DOHH2 (cell line): Measurements from ENCODE around the gene HOMER3.
A peak's percentile ranks its signal among the peaks of the same experiment; 100 is the strongest.

Experiments
- H3F3A ChIP-seq: fragments of 200-600 bp; sonication (generic), shearing (Covaris generic); 2 replicates; pipeline ENCODE4 v1.6.0; 2016; ENCODE audit warnings: antibody characterized with exemption, mild to moderate bottlenecking; ENCODE audit not compliant: control insufficient read depth, insufficient read depth
- H3K27ac ChIP-seq: fragments of 200-600 bp; sonication (generic); 2 replicates; pipeline ENCODE4 v1.5.1; 2014; ENCODE audit warnings: low read depth, mild to moderate bottlenecking, low read length, moderate library complexity
- H3K27me3 ChIP-seq: fragments of 200-600 bp; sonication (generic); 2 replicates; pipeline ENCODE4 v1.6.1; 2014; ENCODE audit warnings: mild to moderate bottlenecking, low read length, mixed read lengths; ENCODE audit not compliant: control insufficient read depth
- H3K36me3 ChIP-seq: fragments of 200-600 bp; sonication (generic); 2 replicates; pipeline ENCODE4 v1.6.1; 2014; ENCODE audit warnings: mild to moderate bottlenecking, low read length, moderate library complexity, mixed read lengths; ENCODE audit not compliant: control insufficient read depth
- H3K4me1 ChIP-seq: fragments of 200-600 bp; sonication (generic); 2 replicates; pipeline ENCODE4 v1.6.1; 2014; ENCODE audit warnings: mild to moderate bottlenecking, low read length, mixed read lengths; ENCODE audit not compliant: control insufficient read depth
- H3K4me2 ChIP-seq: fragments of 200-600 bp; sonication (generic); 2 replicates; pipeline ENCODE4 v1.6.0; 2014; ENCODE audit warnings: mild to moderate bottlenecking, low read length, moderate library complexity
- H3K4me3 ChIP-seq: fragments of 200-600 bp; sonication (generic); 2 replicates; pipeline ENCODE4 v1.5.1; 2014; ENCODE audit warnings: mild to moderate bottlenecking, low read length, mixed read lengths
- H3K79me2 ChIP-seq: fragments of 200-600 bp; sonication (generic); 2 replicates; pipeline ENCODE4 v1.6.1; 2014; ENCODE audit warnings: mild to moderate bottlenecking, low read length, mixed read lengths; ENCODE audit not compliant: control insufficient read depth
- H3K9me2 ChIP-seq: fragments of 200-600 bp; sonication (generic); replicated peaks from 2 replicates; pipeline ENCODE4 v1.6.1; 2014; ENCODE audit warnings: mild to moderate bottlenecking, low read length, mixed read lengths; ENCODE audit not compliant: control insufficient read depth
- H3K9me3 ChIP-seq: fragments of 200-600 bp; sonication (generic); 2 replicates; pipeline ENCODE4 v1.6.1; 2014; ENCODE audit warnings: antibody characterized with exemption, low read length, mixed read lengths; ENCODE audit not compliant: control insufficient read depth, insufficient read depth
- H4K20me1 ChIP-seq: fragments of 200-600 bp; sonication (generic); 2 replicates; pipeline ENCODE4 v1.6.0; 2014; ENCODE audit warnings: low read depth, mild to moderate bottlenecking, antibody characterized with exemption, low read length, moderate library complexity; ENCODE audit not compliant: control insufficient read depth, insufficient read depth
- EZH2phosphoT487 ChIP-seq: fragments of 200-600 bp; sonication (generic); IDR thresholded peaks from 2 replicates; pipeline ENCODE4 v1.6.1; 2017; ENCODE audit warnings: borderline replicate concordance, mild to moderate bottlenecking, antibody characterized with exemption, low read length, moderate library complexity, mixed read lengths
- TF ChIP-seq, protein P1 (sequence below): fragments of 200-600 bp; sonication (generic); IDR thresholded peaks from one replicate; pipeline ENCODE4 v1.5.1; 2014; ENCODE audit warnings: antibody characterized with exemption, mild to moderate bottlenecking, low read depth, low read length; ENCODE audit not compliant: poor library complexity, severe bottlenecking

Gene HOMER3

DNA sequence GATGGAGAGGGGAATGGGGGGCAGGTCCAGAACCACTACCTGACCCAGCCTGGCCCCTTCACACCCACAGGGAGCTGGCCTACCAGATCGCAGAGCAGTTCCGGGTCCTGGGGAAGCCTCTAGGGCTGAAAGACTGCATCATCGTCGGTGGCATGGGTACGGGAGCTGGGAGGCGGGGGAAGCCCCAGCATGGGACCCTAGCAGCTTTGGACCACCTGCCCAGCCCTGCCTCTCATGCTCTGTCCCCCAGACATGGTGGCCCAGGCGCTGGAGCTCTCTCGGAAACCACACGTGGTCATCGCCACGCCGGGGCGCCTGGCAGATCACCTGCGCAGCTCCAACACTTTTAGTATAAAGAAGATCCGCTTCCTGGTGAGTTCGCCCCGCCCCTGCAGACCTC is 19.4 kb downstream of the HOMER3 start:
- H3K36me3 ChIP-seq = peaks cover 60% of the 10 kb centered on the region
- H3K27me3 ChIP-seq = no peaks in the 10 kb centered on the region
- no peaks in the 10 kb centered on the region for H3K9me3 ChIP-seq
- no peaks in the 10 kb centered on the region for H3F3A ChIP-seq
- H3K27ac ChIP-seq = no peak overlapping the region
- H3K4me3 ChIP-seq = no peak overlapping the region
- H3K79me2 ChIP-seq = peaks cover 49% of the 10 kb centered on the region
- no peaks in the 10 kb centered on the region for H3K9me2 ChIP-seq
- H3K4me2 ChIP-seq = no peak overlapping the region
- H4K20me1 ChIP-seq = 0 out of 2 replicates have a peak, but pooled peaks cover 6% of the 10 kb centered on the region
- no peak for TF ChIP-seq EZH2phosphoT487
- TF ChIP-seq, protein P1, sequence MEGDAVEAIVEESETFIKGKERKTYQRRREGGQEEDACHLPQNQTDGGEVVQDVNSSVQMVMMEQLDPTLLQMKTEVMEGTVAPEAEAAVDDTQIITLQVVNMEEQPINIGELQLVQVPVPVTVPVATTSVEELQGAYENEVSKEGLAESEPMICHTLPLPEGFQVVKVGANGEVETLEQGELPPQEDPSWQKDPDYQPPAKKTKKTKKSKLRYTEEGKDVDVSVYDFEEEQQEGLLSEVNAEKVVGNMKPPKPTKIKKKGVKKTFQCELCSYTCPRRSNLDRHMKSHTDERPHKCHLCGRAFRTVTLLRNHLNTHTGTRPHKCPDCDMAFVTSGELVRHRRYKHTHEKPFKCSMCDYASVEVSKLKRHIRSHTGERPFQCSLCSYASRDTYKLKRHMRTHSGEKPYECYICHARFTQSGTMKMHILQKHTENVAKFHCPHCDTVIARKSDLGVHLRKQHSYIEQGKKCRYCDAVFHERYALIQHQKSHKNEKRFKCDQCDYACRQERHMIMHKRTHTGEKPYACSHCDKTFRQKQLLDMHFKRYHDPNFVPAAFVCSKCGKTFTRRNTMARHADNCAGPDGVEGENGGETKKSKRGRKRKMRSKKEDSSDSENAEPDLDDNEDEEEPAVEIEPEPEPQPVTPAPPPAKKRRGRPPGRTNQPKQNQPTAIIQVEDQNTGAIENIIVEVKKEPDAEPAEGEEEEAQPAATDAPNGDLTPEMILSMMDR = no peak
- H3K4me1 ChIP-seq = peaks cover 12% of the 10 kb centered on the region

DNA sequence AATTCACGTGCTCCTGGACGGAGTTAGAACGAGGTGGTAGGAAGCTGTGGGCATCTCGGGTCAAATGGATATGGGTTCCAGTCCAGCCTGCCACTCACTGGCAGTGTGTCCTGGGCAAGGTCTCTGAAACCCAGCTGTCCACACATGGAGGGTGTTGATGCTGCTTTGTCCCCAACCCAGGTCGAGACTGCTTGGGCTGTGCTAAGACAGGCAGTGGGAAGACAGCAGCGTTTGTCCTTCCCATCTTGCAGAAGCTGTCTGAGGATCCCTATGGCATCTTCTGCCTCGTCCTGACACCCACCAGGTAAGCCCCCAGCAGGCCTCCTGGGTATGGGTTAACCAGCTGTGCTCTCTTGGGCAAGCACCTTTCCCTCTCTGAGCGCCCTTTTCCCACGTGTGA is 20.6 kb downstream of the HOMER3 start:
- H3K9me2 ChIP-seq = no peaks in the 10 kb centered on the region
- H3K36me3 ChIP-seq = peaks cover 55% of the 10 kb centered on the region
- no peak for TF ChIP-seq EZH2phosphoT487
- TF ChIP-seq, protein P1 = no peak
- no peaks in the 10 kb centered on the region for H3F3A ChIP-seq
- peak overlapping the region; percentile 98 for H3K4me3 ChIP-seq
- H3K4me1 ChIP-seq = peaks cover 17% of the 10 kb centered on the region
- H3K4me2 ChIP-seq = peak overlapping the region; percentile 90
- no peaks in the 10 kb centered on the region for H3K27me3 ChIP-seq
- no peaks in the 10 kb centered on the region for H3K9me3 ChIP-seq
- peaks cover 60% of the 10 kb centered on the region for H3K79me2 ChIP-seq
- H4K20me1 ChIP-seq = 0 out of 2 replicates have a peak, but pooled peaks cover 6% of the 10 kb centered on the region
- no peak overlapping the region for H3K27ac ChIP-seq

DNA sequence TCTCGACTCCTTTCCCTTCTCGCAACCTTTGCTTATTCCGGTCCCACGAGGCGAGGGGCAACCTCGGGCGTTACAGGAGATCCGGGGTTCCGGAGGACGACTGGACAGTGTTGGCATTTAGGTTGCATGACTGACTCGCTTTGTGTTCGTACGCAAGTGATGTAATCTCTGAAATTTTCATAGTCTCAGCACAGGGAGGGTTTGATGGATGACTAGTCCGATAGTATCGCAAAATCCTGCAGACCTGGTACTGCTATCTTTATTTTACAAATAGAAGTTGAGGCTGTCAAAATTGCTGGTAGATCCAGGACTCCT is 21.2 kb downstream of the HOMER3 start:
- Histone ChIP-seq H4K20me1 (0 out of 2 replicates have a peak, but pooled peaks cover 6% of the 10 kb centered on the region), H3F3A (no peaks in the 10 kb centered on the region), H3K27me3 (no peaks in the 10 kb centered on the region), H3K9me2 (no peaks in the 10 kb centered on the region), H3K4me3 (peak overlapping the region; percentile 98), H3K79me2 (peaks cover 66% of the 10 kb centered on the region), H3K4me2 (peak overlapping the region; percentile 90), H3K4me1 (peaks cover 17% of the 10 kb centered on the region), H3K36me3 (peaks cover 59% of the 10 kb centered on the region), H3K9me3 (no peaks in the 10 kb centered on the region), H3K27ac (no peak overlapping the region)
- TF ChIP-seq, protein P1 = no peak
- no peak for TF ChIP-seq EZH2phosphoT487
